A673 (cell line): ENCODE data around the gene RASAL2. TPM values are rescaled to one million over a fixed set of nuclear protein-coding genes. Genes with fewer than 3 reads are reported as not detected.

Experiments used
- BruUV-seq: library from RNA; stranded (reverse); fragments of 400-500 nt; replicated peaks from 2 replicates; lab custom pipeline; 2021; lab: Mats Ljungman, UMichigan
- CTCF ChIA-PET: fragments of 300-600 bp; sonication (Branson Sonifier 250); formaldehyde crosslinking; loops from one replicate; lab custom pipeline; 2022; ENCODE audit warnings: antibody characterized with exemption; lab: Charles Lee
- POLR2A ChIA-PET: fragments of 300-600 bp; sonication (Branson Sonifier 250); formaldehyde crosslinking; loops from one replicate; lab custom pipeline; 2022; ENCODE audit warnings: antibody characterized with exemption; ENCODE audit not compliant: low non-redundant PET; lab: Charles Lee
- DNase-seq: peaks from one replicate; pipeline ENCODE4 v3.0.0-alpha.2; 2015; ENCODE audit warnings: low spot score
- H3K27ac ChIP-seq: fragments of 200-600 bp; sonication (generic); 2 replicates; pipeline ENCODE4 v1.5.1; 2016; ENCODE audit warnings: mixed run types, low read depth, mild to moderate bottlenecking, mixed read lengths, antibody characterized with exemption, low read length; ENCODE audit not compliant: poor library complexity, severe bottlenecking
- H3K27me3 ChIP-seq: fragments of 200-600 bp; sonication (generic); replicated peaks from 2 replicates; pipeline ENCODE4 v1.6.1; 2017; ENCODE audit warnings: mixed run types, low read depth, mild to moderate bottlenecking, mixed read lengths, antibody characterized with exemption, low read length; ENCODE audit not compliant: insufficient read depth, poor library complexity
- H3K36me3 ChIP-seq: fragments of 200-600 bp; sonication (generic); 2 replicates; pipeline ENCODE4 v1.6.1; 2016; ENCODE audit warnings: mixed run types, mild to moderate bottlenecking, mixed read lengths, antibody characterized with exemption, low read length; ENCODE audit not compliant: insufficient read depth, poor library complexity, severe bottlenecking
- H3K4me1 ChIP-seq: fragments of 200-600 bp; sonication (generic); 2 replicates; pipeline ENCODE4 v1.6.1; 2017; ENCODE audit warnings: mixed run types, mild to moderate bottlenecking, mixed read lengths, antibody characterized with exemption, low read length; ENCODE audit not compliant: insufficient read depth, poor library complexity, severe bottlenecking
- H3K4me3 ChIP-seq: fragments of 200-600 bp; sonication (generic); 2 replicates; pipeline ENCODE4 v1.5.1; 2016; ENCODE audit warnings: low read depth, mixed run types, mild to moderate bottlenecking, mixed read lengths, low read length; ENCODE audit not compliant: poor library complexity, severe bottlenecking
- H3K9me3 ChIP-seq: fragments of 200-600 bp; sonication (generic); 2 replicates; pipeline ENCODE4 v1.6.1; 2016; ENCODE audit warnings: mixed run types, low read depth, mild to moderate bottlenecking, mixed read lengths, antibody characterized with exemption, low read length; ENCODE audit not compliant: poor library complexity, severe bottlenecking
- CTCF ChIP-seq: fragments of 300-800, 200-600 bp; sonication (generic); conservative IDR thresholded peaks from 2 replicates; pipeline ENCODE4 v1.5.1; 2017; ENCODE audit warnings: low read depth, mild to moderate bottlenecking, antibody characterized with exemption, low read length, moderate library complexity, mixed read lengths
- EZH2 ChIP-seq: fragments of 200-600 bp; sonication (generic); IDR thresholded peaks from 2 replicates; pipeline ENCODE4 v1.6.1; 2017; ENCODE audit warnings: borderline replicate concordance, low read depth, mild to moderate bottlenecking, mixed read lengths, antibody characterized with exemption, low read length; ENCODE audit not compliant: poor library complexity, severe bottlenecking
- intact Hi-C: fragments of 100-400 bp; cut with micrococcal nuclease; formaldehyde crosslinking; loops from one replicate; pipeline ENCODE4 v1.10.0; 2022; ENCODE audit not compliant: unreplicated experiment
- total RNA-seq: library from RNA; stranded (reverse); gene quantifications from 2 replicates; pipeline ENCODE4 v1.2.3, GENCODE V29; 2021

Gene RASAL2
- total RNA-seq, 1 experiment from 2014 or later, result 8.3 TPM

GRCh38 chr1:178506669-178507068 is 412.8 kb downstream of the RASAL2 start:
- Histone ChIP-seq H3K4me3 (no peak overlapping the region), H3K36me3 (no peaks in the 10 kb centered on the region), H3K27me3 (no peaks in the 10 kb centered on the region), H3K27ac (no peak overlapping the region), H3K4me1 (no peaks in the 10 kb centered on the region), H3K9me3 (no peaks in the 10 kb centered on the region)
- CTCF ChIA-PET, result no interaction called here
- no peak for TF ChIP-seq CTCF
- TF ChIP-seq EZH2, result no peak
- intact Hi-C loops, result no loop called here
- POLR2A ChIA-PET, result interaction anchor here (0.7 kb wide), 1 partner anchor 196 kb away, joined by 3 read pairs; no protein-coding TSS in a partner anchor
- no peak for DNase-seq
- no TSS peak for BruUV-seq

- peaks cover 5% of the 10 kb centered on the region for H3K4me1 ChIP-seq
- no peak overlapping the region for H3K4me3 ChIP-seq
- no peak for DNase-seq
- ChIA-PET CTCF (no interaction called here), POLR2A (no interaction called here)
- H3K36me3 ChIP-seq, result no peaks in the 10 kb centered on the region
- no peaks in the 10 kb centered on the region for H3K9me3 ChIP-seq
- no peaks in the 10 kb centered on the region for H3K27me3 ChIP-seq
- intact Hi-C loops, result no loop called here
- no TSS peak for BruUV-seq
- H3K27ac ChIP-seq, result no peak overlapping the region
- TF ChIP-seq CTCF, result no peak
- TF ChIP-seq EZH2, result no peak
Measured at GRCh38 chr1:178509414-178510007, 415.6 kb downstream of the RASAL2 start.

- DNase-seq, result no peak
- peaks cover 5% of the 10 kb centered on the region for H3K4me1 ChIP-seq
- H3K27me3 ChIP-seq, result no peaks in the 10 kb centered on the region
- CTCF ChIA-PET, result no interaction called here
- no peaks in the 10 kb centered on the region for H3K9me3 ChIP-seq
- no peak overlapping the region for H3K27ac ChIP-seq
- no TSS peak for BruUV-seq
- no peak overlapping the region for H3K4me3 ChIP-seq
- TF ChIP-seq EZH2, result no peak
- TF ChIP-seq CTCF, result no peak
- intact Hi-C loops, result no loop called here
- POLR2A ChIA-PET, result no interaction called here
- H3K36me3 ChIP-seq, result no peaks in the 10 kb centered on the region
Measured at GRCh38 chr1:178510155-178510554, 416.3 kb downstream of the RASAL2 start.
